GM18861 (cell line): Measurements from ENCODE around the gene SLC7A6OS.

Experiments used
- ATAC-seq: cut with Tn5 transposase; IDR thresholded peaks from one replicate; pipeline ENCODE4 v1.9.1; 2021; ENCODE audit not compliant: unreplicated experiment

The SLC7A6OS gene

GRCh38 chr16:68310774-68311511 is at the start of gene SLC7A6OS, which contains the start of gene PRMT7:
Gene SLC7A6OS (minus strand): TSS chr16:68310946. CDS start chr16:68310926, 20 bp downstream.
Gene PRMT7 (plus strand): TSS chr16:68311019. CDS start chr16:68315980, 4,961 bp downstream.
- ATAC-seq: peak; percentile 87

- no peak for ATAC-seq
These were observed 48.8 kb upstream of the SLC7A6OS start for GRCh38 chr16:68359398-68360191.

- ATAC-seq: no peak
These were observed 48.2 kb upstream of the SLC7A6OS start for GRCh38 chr16:68358951-68359350.

- ATAC-seq: no peak
These were observed 47.2 kb upstream of the SLC7A6OS start for GRCh38 chr16:68357923-68358322.

GRCh38 chr16:68357521-68357922 is 46.8 kb upstream of the SLC7A6OS start:
- ATAC-seq: no peak

- ATAC-seq: no peak
These were observed 46.2 kb upstream of the SLC7A6OS start for GRCh38 chr16:68356919-68357286.

GRCh38 chr16:68356249-68356918 is 45.6 kb upstream of the SLC7A6OS start:
- peak; percentile 75 for ATAC-seq

- no peak for ATAC-seq
These were observed 44.9 kb upstream of the SLC7A6OS start for GRCh38 chr16:68355447-68356248.

- ATAC-seq: no peak
These were observed 44.1 kb upstream of the SLC7A6OS start for GRCh38 chr16:68354816-68355215.

GRCh38 chr16:68353366-68353765 is 42.6 kb upstream of the SLC7A6OS start:
- no peak for ATAC-seq

GRCh38 chr16:68351991-68352431 is 41.3 kb upstream of the SLC7A6OS start:
- ATAC-seq: no peak

- ATAC-seq: no peak
These were observed 40.7 kb upstream of the SLC7A6OS start for GRCh38 chr16:68351463-68351862.

GRCh38 chr16:68350813-68351350 is 40.1 kb upstream of the SLC7A6OS start:
- no peak for ATAC-seq

GRCh38 chr16:68349838-68350410 is 39.2 kb upstream of the SLC7A6OS start:
- ATAC-seq: no peak

GRCh38 chr16:68348639-68349445 is 38.1 kb upstream of the SLC7A6OS start:
- no peak for ATAC-seq

GRCh38 chr16:68347605-68348004 is 36.9 kb upstream of the SLC7A6OS start:
- ATAC-seq: no peak

GRCh38 chr16:68346892-68347480 is 36.2 kb upstream of the SLC7A6OS start:
- no peak for ATAC-seq

- no peak for ATAC-seq
These were observed 35.4 kb upstream of the SLC7A6OS start for GRCh38 chr16:68345958-68346635.
